ENCODE measurements around the gene TBC1D22A.

TBC1D22A gene

GRCh38 chr22:46914916-46915894 is 152.8 kb downstream of the TBC1D22A start:
- no peak for DNase-seq (ENCODE audit: low spot score)
- TF ChIP-seq, protein P1, sequence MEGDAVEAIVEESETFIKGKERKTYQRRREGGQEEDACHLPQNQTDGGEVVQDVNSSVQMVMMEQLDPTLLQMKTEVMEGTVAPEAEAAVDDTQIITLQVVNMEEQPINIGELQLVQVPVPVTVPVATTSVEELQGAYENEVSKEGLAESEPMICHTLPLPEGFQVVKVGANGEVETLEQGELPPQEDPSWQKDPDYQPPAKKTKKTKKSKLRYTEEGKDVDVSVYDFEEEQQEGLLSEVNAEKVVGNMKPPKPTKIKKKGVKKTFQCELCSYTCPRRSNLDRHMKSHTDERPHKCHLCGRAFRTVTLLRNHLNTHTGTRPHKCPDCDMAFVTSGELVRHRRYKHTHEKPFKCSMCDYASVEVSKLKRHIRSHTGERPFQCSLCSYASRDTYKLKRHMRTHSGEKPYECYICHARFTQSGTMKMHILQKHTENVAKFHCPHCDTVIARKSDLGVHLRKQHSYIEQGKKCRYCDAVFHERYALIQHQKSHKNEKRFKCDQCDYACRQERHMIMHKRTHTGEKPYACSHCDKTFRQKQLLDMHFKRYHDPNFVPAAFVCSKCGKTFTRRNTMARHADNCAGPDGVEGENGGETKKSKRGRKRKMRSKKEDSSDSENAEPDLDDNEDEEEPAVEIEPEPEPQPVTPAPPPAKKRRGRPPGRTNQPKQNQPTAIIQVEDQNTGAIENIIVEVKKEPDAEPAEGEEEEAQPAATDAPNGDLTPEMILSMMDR (IDR thresholded peaks at IDR 0.05; ENCODE audit: extremely low read depth, missing control alignments) = no peak

DNA sequence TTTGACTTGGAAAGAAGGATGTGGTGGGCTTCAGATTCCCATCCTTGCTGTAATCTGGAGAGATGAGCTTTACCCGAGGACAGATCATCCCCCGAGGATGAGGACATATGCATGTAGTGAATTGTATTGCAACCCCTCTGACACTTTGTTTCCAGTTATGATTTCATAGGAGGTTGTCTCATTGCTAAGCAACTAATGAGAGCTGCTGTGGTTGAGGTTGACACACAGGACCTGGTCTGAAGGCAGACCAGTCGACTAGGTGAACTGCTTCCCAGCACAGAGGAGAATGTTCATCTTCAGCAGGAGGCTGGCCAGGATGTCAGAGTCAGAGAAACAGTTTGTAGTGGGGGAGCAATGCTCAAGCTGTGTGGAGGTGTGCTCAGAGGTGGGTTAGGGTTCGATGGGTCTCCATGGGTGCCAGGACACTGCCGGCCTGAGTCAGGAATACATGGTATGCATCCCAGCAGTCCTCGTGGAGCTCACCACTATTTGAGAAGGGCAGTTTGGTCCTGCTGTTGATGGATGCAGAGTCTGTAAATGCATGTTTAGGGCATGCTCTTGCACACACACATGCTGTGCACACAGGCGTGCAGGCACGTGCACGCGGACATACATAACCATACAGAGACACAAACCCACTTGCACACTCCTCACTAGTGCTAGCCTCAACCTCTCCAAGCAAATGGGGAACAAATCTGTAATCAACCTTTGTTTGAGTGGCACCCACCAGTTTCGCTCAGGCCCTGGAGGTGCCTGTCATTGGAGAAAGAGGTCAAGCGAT is 153.7 kb downstream of the TBC1D22A start:
- DNase-seq (ENCODE audit: low spot score) = no peak
- TF ChIP-seq, protein P1 (IDR thresholded peaks at IDR 0.05; ENCODE audit: extremely low read depth, missing control alignments) = no peak

DNA sequence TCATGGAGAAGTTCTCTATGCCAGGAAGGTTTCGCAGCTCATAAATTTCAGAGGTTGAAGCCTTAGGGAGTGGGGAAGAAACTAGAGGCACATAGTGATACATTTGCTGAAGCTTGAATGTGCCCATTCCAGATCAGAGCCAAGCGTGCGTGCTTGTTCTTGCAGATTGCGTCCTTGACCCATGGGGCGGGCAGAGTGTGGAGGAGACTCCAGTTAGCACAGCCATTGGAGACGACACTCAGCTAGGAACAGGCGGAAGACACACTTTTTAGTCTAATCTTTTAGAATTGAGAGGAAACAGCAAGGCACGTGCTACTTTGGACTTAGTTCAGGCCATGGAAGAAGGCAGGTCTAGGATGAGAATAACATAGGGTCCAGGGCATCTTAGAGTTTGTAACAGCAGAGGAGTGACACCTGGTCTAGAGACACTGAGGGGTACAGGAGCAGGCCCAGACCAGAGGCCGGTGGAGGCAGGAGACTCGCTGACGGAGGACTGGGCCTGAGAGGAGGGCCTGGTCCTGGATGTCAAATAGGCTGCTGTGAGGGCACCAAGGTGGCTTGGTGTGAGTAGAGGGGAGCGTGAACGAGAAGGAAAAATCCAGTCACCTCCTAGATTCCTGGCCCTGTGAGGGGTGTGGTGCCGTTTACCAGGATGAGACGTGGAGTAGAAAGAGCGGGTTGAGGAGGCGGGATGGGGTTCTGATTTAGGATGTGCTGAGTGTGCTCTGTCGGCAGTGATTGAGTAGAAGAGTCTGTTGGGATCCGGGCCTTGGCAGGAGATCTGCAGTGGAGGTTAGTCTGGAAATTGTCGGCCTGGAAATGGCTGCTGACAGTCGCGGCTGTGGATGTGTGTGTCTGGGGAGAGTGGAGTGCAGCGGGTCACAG is 154.7 kb downstream of the TBC1D22A start:
- DNase-seq (ENCODE audit: low spot score) = no peak
- TF ChIP-seq, protein P1 (IDR thresholded peaks at IDR 0.05; ENCODE audit: extremely low read depth, missing control alignments) = no peak

- TF ChIP-seq, protein P1 (IDR thresholded peaks at IDR 0.05; ENCODE audit: extremely low read depth, missing control alignments) = no peak
- DNase-seq (ENCODE audit: low spot score) = no peak
These were observed 155.3 kb downstream of the TBC1D22A start for GRCh38 chr22:46917771-46918101.

GRCh38 chr22:46918197-46918596 is 155.7 kb downstream of the TBC1D22A start:
- DNase-seq (ENCODE audit: low spot score) = no peak
- TF ChIP-seq, protein P1 (IDR thresholded peaks at IDR 0.05; ENCODE audit: extremely low read depth, missing control alignments) = no peak

DNA sequence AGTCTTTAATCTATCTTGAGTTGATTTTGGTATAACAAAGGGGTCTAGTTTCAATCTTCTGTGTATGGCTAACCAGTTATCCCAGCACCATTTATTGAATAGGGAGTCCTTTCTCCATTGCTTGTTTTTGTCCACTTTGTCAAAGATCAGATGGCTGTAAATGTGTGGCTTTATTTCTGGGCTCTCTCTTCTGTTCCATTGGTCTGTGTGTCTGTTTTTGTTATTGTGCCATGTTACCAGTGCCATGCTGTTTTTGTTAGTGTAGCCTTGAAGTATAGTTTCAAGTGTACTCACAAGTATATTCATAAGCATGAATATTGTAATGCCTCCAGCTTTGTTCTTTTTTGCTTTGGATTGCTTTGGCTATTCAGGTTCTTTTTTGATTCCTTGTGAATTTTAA is 159.6 kb downstream of the TBC1D22A start:
- TF ChIP-seq, protein P1 (IDR thresholded peaks at IDR 0.05; ENCODE audit: extremely low read depth, missing control alignments) = no peak
- no peak for DNase-seq (ENCODE audit: low spot score)
